Endodermal cell (in vitro differentiated cells): ENCODE data around the gene SLC5A3. TPM values are rescaled to one million over a fixed set of nuclear protein-coding genes. Genes with fewer than 3 reads are reported as not detected.
A peak's percentile ranks its signal among the peaks of the same experiment; 100 is the strongest.

Experiments
- DNase-seq: peaks from one replicate; pipeline ENCODE4 v3.0.0-alpha.2; 2017
- H3K27ac ChIP-seq: 2 replicates; pipeline ENCODE4 v1.5.1; 2013; ENCODE audit warnings: mild to moderate bottlenecking, low read depth, low read length, moderate library complexity
- H3K27me3 ChIP-seq: 2 replicates; pipeline ENCODE4 v1.6.1; 2013; ENCODE audit warnings: mild to moderate bottlenecking, low read length, moderate library complexity; ENCODE audit not compliant: insufficient read depth, control insufficient read depth, poor library complexity, severe bottlenecking
- H3K36me3 ChIP-seq: 2 replicates; pipeline ENCODE4 v1.7.0; 2013; ENCODE audit warnings: mild to moderate bottlenecking, low read length, moderate library complexity; ENCODE audit not compliant: control insufficient read depth, insufficient read depth
- H3K4me1 ChIP-seq: one replicate; pipeline ENCODE4 v1.7.0; 2013; ENCODE audit warnings: low read length; ENCODE audit not compliant: control insufficient read depth, insufficient read depth
- H3K4me3 ChIP-seq: 2 replicates; pipeline ENCODE4 v1.5.1; 2013; ENCODE audit warnings: mild to moderate bottlenecking, low read length, moderate library complexity
- H3K9ac ChIP-seq: 2 replicates; pipeline ENCODE4 v1.6.1; 2013; ENCODE audit warnings: mild to moderate bottlenecking, low read length, moderate library complexity; ENCODE audit not compliant: poor library complexity, severe bottlenecking; ENCODE audit errors: extremely low read depth
- H3K9me3 ChIP-seq: 2 replicates; pipeline ENCODE4 v1.6.1; 2013; ENCODE audit warnings: mild to moderate bottlenecking, low read length, moderate library complexity; ENCODE audit not compliant: control insufficient read depth
- H3K27ac Mint-ChIP-seq: 2 replicates; pipeline ENCODE4 v1.8.0; 2020; ENCODE audit warnings: mixed read lengths
- H3K27me3 Mint-ChIP-seq: 2 replicates; pipeline ENCODE4 v1.8.0; 2021; ENCODE audit warnings: mild to moderate bottlenecking, mixed read lengths; ENCODE audit not compliant: insufficient read depth
- H3K36me3 Mint-ChIP-seq: 2 replicates; pipeline ENCODE4 v1.8.0; 2020; ENCODE audit warnings: low read depth, mixed read lengths
- H3K4me1 Mint-ChIP-seq: 2 replicates; pipeline ENCODE4 v1.8.0; 2020; ENCODE audit warnings: mixed read lengths
- H3K4me3 Mint-ChIP-seq: 2 replicates; pipeline ENCODE4 v1.8.0; 2020; ENCODE audit warnings: mild to moderate bottlenecking, moderate library complexity, mixed read lengths
- H3K9me3 Mint-ChIP-seq: 2 replicates; pipeline ENCODE4 v1.8.0; 2020; ENCODE audit warnings: mild to moderate bottlenecking, mixed read lengths
- WGBS, 2 experiments: methylation state at CpG; one replicate each; pipeline versions ENCODE4 v1.1.5 to v1.1.7; 2013; ENCODE audit warnings: missing lambda C conversion rate in 2 of 2, mixed read lengths in 1 of 2; ENCODE audit not compliant: insufficient coverage in 1 of 2, insufficient read length in 1 of 2; 5-methylcytosine and 5-hydroxymethylcytosine counted together
- total RNA-seq, 2 donors: library from RNA; stranded (reverse); fragmentation: NEBNext Ultra II Directional in 1 of 2; extraction: Animal tissue kit (Norgen Biotek cat#: 25700) in 1 of 2; gene quantifications; 2 replicates in 1 of 2; 3 replicates in 1 of 2; pipeline ENCODE4 v1.2.1, GENCODE V29; 2021
- TF ChIP-seq, protein P1 (sequence below): fragments of 200-600 bp; sonication (generic); conservative IDR thresholded peaks from 2 replicates; pipeline ENCODE4 v1.5.0; 2021; ENCODE audit warnings: antibody characterized with exemption, mild to moderate bottlenecking

The SLC5A3 gene
- total RNA-seq, 2 donors from 2014 or later, result 41.9 to 57.2 TPM

DNA sequence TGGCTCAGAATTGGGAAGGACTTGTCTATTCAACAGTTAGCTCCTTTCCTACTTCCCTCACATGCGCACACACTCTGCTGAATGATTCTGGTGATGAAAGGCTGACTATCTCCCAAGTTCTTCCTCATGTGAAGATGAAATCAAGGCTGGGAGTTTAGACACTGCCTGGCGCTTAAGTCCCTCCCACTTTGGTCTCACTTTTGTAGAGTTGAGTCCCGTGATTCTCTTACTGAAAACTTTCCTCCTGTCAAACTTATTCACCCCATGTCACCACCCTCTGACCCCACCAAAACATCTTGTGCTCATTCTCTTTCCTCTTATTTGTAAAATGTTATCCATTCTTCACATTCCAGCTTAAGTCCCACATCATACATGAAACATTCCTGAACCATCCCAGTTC is 8.4 kb upstream of the SLC5A3 start:
- H3K9ac ChIP-seq, result no peak overlapping the region
- no peaks in the 10 kb centered on the region for H3K36me3 ChIP-seq
- Mint-ChIP-seq H3K36me3 (no peaks in the 10 kb centered on the region), H3K27ac (no peak overlapping the region), H3K9me3 (no peaks in the 10 kb centered on the region), H3K4me1 (peaks cover 1% of the 10 kb centered on the region), H3K27me3 (peaks cover 18% of the 10 kb centered on the region), H3K4me3 (no peak overlapping the region)
- no peak overlapping the region for H3K27ac ChIP-seq
- H3K4me3 ChIP-seq, result no peak overlapping the region
- WGBS, 2 experiments, result 88% methylated on average over 3 of the region's 3 CpGs
- TF ChIP-seq, protein P1, sequence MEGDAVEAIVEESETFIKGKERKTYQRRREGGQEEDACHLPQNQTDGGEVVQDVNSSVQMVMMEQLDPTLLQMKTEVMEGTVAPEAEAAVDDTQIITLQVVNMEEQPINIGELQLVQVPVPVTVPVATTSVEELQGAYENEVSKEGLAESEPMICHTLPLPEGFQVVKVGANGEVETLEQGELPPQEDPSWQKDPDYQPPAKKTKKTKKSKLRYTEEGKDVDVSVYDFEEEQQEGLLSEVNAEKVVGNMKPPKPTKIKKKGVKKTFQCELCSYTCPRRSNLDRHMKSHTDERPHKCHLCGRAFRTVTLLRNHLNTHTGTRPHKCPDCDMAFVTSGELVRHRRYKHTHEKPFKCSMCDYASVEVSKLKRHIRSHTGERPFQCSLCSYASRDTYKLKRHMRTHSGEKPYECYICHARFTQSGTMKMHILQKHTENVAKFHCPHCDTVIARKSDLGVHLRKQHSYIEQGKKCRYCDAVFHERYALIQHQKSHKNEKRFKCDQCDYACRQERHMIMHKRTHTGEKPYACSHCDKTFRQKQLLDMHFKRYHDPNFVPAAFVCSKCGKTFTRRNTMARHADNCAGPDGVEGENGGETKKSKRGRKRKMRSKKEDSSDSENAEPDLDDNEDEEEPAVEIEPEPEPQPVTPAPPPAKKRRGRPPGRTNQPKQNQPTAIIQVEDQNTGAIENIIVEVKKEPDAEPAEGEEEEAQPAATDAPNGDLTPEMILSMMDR, result no peak
- no peaks in the 10 kb centered on the region for H3K9me3 ChIP-seq
- H3K4me1 ChIP-seq, result no peaks in the 10 kb centered on the region
- DNase-seq, result no peak
- peaks cover 15% of the 10 kb centered on the region for H3K27me3 ChIP-seq

DNA sequence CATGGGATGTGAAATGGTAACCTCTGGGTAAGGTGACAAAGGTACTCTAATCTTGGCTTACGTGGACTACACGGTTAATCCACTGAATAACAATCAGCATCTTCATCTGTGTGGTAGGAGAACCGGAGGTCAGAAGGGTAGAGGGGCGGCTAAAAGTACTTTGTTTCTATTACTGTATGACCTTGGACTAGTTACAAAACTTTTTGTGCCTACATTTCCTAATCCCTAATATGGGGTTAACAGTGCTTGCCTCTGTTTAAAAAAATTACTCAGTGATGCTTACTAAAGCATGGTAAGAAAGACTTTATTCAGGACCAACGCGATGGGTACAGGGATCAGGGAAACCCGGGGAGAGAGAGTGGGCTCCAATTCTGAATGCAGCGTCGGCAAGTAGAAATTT is 1.7 kb upstream of the SLC5A3 start:
- Histone ChIP-seq H3K4me1 (no peaks in the 10 kb centered on the region), H3K4me3 (no peak overlapping the region), H3K9me3 (no peaks in the 10 kb centered on the region), H3K36me3 (peaks cover 9% of the 10 kb centered on the region), H3K27me3 (no peaks in the 10 kb centered on the region), H3K9ac (no peak overlapping the region), H3K27ac (no peak overlapping the region)
- Mint-ChIP-seq H3K4me3 (peak overlapping the region; percentile 97), H3K4me1 (peaks cover 22% of the 10 kb centered on the region), H3K36me3 (peaks cover 6% of the 10 kb centered on the region), H3K9me3 (no peaks in the 10 kb centered on the region), H3K27me3 (peaks cover 3% of the 10 kb centered on the region), H3K27ac (no peak overlapping the region)
- WGBS, 2 experiments, result 95% methylated on average over 8 to 9 of the region's 9 CpGs
- TF ChIP-seq, protein P1, result no peak
- no peak for DNase-seq

DNA sequence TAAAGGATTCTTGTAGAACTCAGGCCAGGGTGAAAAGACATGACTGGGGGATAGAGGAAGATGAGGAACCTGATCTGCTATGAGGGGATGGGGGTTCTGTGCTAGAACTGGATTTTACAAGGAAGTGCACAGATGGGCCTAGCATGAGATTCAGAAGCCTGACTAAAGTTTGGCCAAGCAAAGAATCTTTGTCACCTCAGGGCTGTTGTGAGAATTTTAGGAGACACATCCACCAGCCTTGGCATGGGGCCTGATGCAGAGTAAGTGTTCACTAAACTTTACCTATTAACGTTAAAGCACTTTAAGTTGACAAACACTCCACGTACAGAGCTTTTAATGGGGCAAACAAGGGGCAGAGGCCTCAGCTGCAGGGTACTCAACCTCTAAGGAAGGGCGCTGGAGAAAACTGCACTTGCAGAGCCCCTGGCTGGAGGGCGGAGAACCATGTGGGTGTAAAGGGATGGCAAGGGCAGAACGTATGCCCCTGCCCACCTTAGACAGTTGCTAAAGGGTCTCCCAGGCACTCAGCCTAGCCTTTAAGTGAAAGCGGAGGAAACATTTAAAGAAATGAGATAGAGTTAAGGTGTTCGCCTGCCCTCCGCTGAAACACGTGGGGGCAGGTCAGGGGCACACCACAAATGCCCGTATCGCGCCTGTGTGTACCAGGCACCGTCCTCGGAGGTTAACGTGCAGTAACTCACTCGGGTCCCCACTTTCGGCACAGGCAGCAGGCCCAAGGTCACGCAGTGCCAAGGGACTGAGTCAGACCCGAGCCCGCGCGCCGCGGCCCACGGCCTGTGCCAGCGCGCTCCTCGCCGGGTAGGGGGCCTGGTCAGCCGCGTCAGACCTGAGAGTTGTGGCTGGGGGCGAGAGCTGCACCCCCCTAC is 990 bp upstream of the SLC5A3 start:
- no peaks in the 10 kb centered on the region for H3K4me1 ChIP-seq
- H3K27ac Mint-ChIP-seq, result peak overlapping the region; percentile 88
- no peak overlapping the region for H3K9ac ChIP-seq
- no peaks in the 10 kb centered on the region for H3K9me3 Mint-ChIP-seq
- peaks cover 12% of the 10 kb centered on the region for H3K36me3 Mint-ChIP-seq
- no peaks in the 10 kb centered on the region for H3K27me3 ChIP-seq
- H3K4me3 ChIP-seq, result peak overlapping the region; percentile 70
- H3K27me3 Mint-ChIP-seq, result peaks cover 3% of the 10 kb centered on the region
- TF ChIP-seq, protein P1, result no peak
- no peak overlapping the region for H3K27ac ChIP-seq
- peaks cover 28% of the 10 kb centered on the region for H3K4me1 Mint-ChIP-seq
- H3K9me3 ChIP-seq, result no peaks in the 10 kb centered on the region
- peaks cover 16% of the 10 kb centered on the region for H3K36me3 ChIP-seq
- 60 to 62% methylated on average over 17 to 32 of the region's 32 CpGs for WGBS, 2 experiments
- no peak for DNase-seq
- peak overlapping the region; percentile 97 for H3K4me3 Mint-ChIP-seq
